Esophagus squamous epithelium (tissue), 5 donors: ENCODE data around the gene LMBRD1. TPM values are rescaled to one million over a fixed set of nuclear protein-coding genes. Genes with fewer than 3 reads are reported as not detected.

Source experiments
- DNase-seq: peaks from one replicate; lab custom pipeline; 2025; lab: John Stamatoyannopoulos, UW
- H3K27ac ChIP-seq, 4 donors: fragments of 200-600 bp; sonication (generic); one replicate each; pipeline ENCODE4 v1.5.1; 2016 to 2019; ENCODE audit warnings: mild to moderate bottlenecking in 1 of 4
- H3K27me3 ChIP-seq, 4 donors: fragments of 200-600 bp; sonication (generic); 1 replicate in 3 of 4; 2 replicates in 1 of 4; pipeline versions ENCODE4 v1.5.1 to v1.6.0; 2017 to 2021; ENCODE audit warnings: antibody characterized with exemption in 1 of 4
- H3K36me3 ChIP-seq, 3 donors: fragments of 200-600 bp; sonication (generic); one replicate each; pipeline ENCODE4 v1.5.1; 2016 to 2019
- H3K4me1 ChIP-seq, 3 donors: fragments of 200-600 bp; sonication (generic); one replicate each; pipeline ENCODE4 v1.5.1; 2017 to 2019
- H3K4me3 ChIP-seq, 4 donors: fragments of 200-600 bp; sonication (generic); 1 replicate in 3 of 4; 2 replicates in 1 of 4; pipeline ENCODE4 v1.5.1; 2016 to 2019; ENCODE audit warnings: mild to moderate bottlenecking in 2 of 4, moderate library complexity in 1 of 4
- H3K9me3 ChIP-seq, 3 donors: fragments of 200-600 bp; sonication (generic); one replicate each; pipeline ENCODE4 v1.5.1; 2016 to 2019
- POLR2A ChIP-seq, 4 donors: fragments of 450-650 bp; IDR thresholded peaks; one replicate each; pipeline ENCODE4 v1.6.1; 2017; ENCODE audit warnings: antibody characterized with exemption in 4 of 4, mild to moderate bottlenecking in 4 of 4, moderate library complexity in 3 of 4
- WGBS, 2 donors: methylation state at CpG; one replicate each; pipeline ENCODE4 v1.1.5; 2018; 5-methylcytosine and 5-hydroxymethylcytosine counted together
- intact Hi-C: fragments of 100-400 bp; cut with DNase I; formaldehyde crosslinking; loops from one replicate; pipeline ENCODE4 v1.15.0; 2022
- total RNA-seq, 4 donors: library from RNA; depleted of rRNA; stranded (reverse); fragments of >200 nt; gene quantifications; one replicate each; pipeline ENCODE4 v1.1.0, GENCODE V29; 2016
- TF ChIP-seq, protein P1 (sequence below), 6 experiments: fragments of 450-650 bp in 4 of 6; fragments of 200-600 bp in 2 of 6; sonication (generic) in 2 of 6; IDR thresholded peaks; one replicate each; pipeline ENCODE4 v1.5.1; 2016 to 2019; ENCODE audit warnings: antibody characterized with exemption in 6 of 6, mild to moderate bottlenecking in 4 of 6, moderate library complexity in 4 of 6
- donor health status: DM: yes; HTN: yes; CAD: no.

Gene LMBRD1
- 10 to 100 TPM; 23.0 to 50.6 (median 41.1) TPM for total RNA-seq

DNA sequence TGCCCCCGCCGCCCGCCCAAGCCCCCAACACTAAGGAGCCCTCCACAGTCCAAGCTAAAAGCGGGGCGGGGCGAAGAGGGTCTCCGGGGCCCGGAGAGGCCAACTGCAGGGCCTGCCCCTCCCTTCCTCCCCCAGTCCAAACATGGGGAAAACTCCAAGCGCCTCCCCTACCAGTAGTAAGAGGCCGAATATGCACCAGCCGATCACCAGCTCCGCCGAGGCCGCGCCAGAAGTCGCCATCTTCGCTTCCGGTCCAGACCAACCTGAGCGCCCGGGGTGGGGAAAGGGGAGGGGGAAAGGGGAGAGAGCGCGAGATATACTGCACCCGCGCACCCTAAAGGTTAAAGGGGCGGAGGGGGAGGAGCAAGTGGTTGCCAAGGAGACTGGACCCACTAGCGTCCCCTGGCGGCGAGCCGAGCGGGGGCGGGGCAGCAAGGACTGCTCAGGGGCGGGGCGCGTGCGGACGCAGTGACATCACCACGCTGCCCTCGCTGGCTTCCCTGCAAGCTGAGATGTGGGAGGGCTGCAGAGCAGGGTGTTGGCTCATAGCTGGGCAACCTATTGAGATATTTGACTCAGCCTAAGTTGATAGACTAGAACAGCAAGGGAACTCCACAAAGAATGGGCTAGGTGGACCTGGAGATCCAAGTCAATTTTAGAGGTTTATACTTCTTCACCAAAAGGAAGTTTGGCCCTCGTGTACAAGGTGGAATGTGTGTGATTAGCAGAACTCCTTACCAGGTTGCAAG lies at the start of gene LMBRD1:
Gene LMBRD1, minus strand, starts transcription at position 369 of the 749 bp plus-strand sequence. Its CDS starts 129 bp downstream, at position 240.
- Histone ChIP-seq H3K27me3 (no peaks in the 10 kb centered on the region), H3K4me1 (peaks cover 4 to 38% (median 5%) of the 10 kb centered on the region in 3 donors), H3K4me3 (peak within 1 kb of the TSS; percentile 84 to 98 (median 92)), H3K27ac (peak within 1 kb of the TSS; percentile 96 to 99 (median 97)), H3K9me3 (no peaks in the 10 kb centered on the region), H3K36me3 (no peaks in the 10 kb centered on the region)
- 3 to 4% methylated on average over 4 to 9 of the region's 39 CpGs for WGBS, 2 donors
- peak; percentile 88 for DNase-seq
- intact Hi-C loops: no loop called here
- TF ChIP-seq, protein P1, sequence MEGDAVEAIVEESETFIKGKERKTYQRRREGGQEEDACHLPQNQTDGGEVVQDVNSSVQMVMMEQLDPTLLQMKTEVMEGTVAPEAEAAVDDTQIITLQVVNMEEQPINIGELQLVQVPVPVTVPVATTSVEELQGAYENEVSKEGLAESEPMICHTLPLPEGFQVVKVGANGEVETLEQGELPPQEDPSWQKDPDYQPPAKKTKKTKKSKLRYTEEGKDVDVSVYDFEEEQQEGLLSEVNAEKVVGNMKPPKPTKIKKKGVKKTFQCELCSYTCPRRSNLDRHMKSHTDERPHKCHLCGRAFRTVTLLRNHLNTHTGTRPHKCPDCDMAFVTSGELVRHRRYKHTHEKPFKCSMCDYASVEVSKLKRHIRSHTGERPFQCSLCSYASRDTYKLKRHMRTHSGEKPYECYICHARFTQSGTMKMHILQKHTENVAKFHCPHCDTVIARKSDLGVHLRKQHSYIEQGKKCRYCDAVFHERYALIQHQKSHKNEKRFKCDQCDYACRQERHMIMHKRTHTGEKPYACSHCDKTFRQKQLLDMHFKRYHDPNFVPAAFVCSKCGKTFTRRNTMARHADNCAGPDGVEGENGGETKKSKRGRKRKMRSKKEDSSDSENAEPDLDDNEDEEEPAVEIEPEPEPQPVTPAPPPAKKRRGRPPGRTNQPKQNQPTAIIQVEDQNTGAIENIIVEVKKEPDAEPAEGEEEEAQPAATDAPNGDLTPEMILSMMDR (IDR thresholded peaks at IDR 0.05): peak; percentile 67 to 92 (median 78)
- peak in 1 of 4 donors; percentile 13 for TF ChIP-seq POLR2A (IDR thresholded peaks at IDR 0.05)

DNA sequence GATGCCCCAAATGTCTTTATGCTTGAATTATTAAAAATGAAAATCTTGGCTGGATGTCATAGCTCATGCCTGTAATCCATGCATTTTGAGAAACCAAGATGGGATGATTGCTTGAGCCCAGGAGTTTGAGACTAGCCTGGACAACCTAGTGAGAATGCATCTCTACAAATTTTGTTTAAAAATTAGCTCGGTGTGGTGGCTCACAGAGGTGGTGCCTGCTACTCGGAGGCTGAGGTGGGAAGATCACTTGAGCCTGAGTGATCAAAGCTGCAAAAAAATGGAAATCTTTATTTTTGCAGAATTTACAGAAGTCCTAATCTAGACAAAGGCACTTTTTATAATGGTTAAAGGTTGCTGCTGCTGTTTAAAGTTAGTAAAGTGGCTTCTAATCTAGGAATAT lies 49.5 kb upstream of the LMBRD1 start:
- WGBS, 2 donors: 68 to 86% methylated on average over 2 of the region's 2 CpGs

DNA sequence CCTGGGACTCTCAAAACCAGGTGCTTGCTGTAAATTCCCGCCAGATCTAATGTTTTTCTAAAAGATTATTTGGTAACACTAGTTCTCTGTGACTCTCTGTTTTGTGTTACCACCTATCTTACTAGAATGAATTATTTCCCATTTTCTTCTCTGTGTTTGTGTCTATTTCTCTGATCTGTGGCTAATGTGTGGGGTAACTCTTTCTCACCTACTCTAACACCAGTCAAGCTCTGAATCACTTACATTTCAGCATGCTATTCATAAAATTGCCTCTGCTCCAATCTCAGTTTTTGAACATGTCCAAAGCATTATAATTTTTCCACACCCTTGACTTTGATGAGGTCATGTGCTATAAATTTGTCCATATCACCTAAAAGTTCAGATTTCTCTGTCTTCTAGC lies 46.4 kb upstream of the LMBRD1 start:
- no peaks in the 10 kb centered on the region for H3K9me3 ChIP-seq
- TF ChIP-seq POLR2A (IDR thresholded peaks at IDR 0.05): no peak
- TF ChIP-seq, protein P1 (IDR thresholded peaks at IDR 0.05): no peak
- H3K4me3 ChIP-seq: no peak overlapping the region
- no peaks in the 10 kb centered on the region for H3K36me3 ChIP-seq
- no peak overlapping the region for H3K27ac ChIP-seq
- H3K27me3 ChIP-seq: peaks cover 0 to 21% (median 0%) of the 10 kb centered on the region in 4 donors
- H3K4me1 ChIP-seq: no peaks in the 10 kb centered on the region
- intact Hi-C loops: loop anchor here (10.0 kb wide), 1 partner anchor 262 kb away; no protein-coding TSS in a partner anchor
- 56 to 78% methylated on average over 1 of the region's 1 CpG for WGBS, 2 donors
- DNase-seq: no peak

More for the DNA sequence above, 49.5 kb upstream of the LMBRD1 start:
- no peaks in the 10 kb centered on the region for H3K4me1 ChIP-seq
- no peak for DNase-seq
- H3K27ac ChIP-seq: no peak overlapping the region
- no peaks in the 10 kb centered on the region for H3K9me3 ChIP-seq
- peaks cover 0 to 17% (median 0%) of the 10 kb centered on the region in 4 donors for H3K27me3 ChIP-seq
- intact Hi-C loops: loop anchor here (10.0 kb wide), 1 partner anchor 258 kb away; no protein-coding TSS in a partner anchor
- TF ChIP-seq, protein P1 (IDR thresholded peaks at IDR 0.05): no peak
- TF ChIP-seq POLR2A (IDR thresholded peaks at IDR 0.05): no peak
- no peak overlapping the region for H3K4me3 ChIP-seq
- no peaks in the 10 kb centered on the region for H3K36me3 ChIP-seq

DNA sequence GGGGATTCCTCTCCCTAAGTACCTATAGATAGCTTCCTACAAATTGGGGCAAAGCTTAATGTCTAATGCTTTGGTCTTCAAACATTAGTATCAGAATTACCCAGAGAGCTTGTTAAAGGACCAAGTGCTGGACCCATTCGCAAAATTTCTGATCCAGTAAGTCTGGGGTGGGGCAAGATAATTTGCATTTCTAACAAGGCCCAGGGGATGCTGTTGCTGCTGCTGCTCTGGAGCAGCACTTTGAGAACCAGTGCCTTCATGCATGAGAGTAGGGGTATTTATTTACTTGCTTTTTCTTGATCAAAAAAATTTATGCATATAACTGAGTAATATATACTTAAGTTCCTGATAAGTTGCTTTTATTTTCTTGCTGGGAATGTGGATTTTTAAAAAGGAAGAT lies 45.1 kb upstream of the LMBRD1 start:
- intact Hi-C loops: loop anchor here (10.0 kb wide), 1 partner anchor 263 kb away; no protein-coding TSS in a partner anchor
- Histone ChIP-seq H3K4me1 (no peaks in the 10 kb centered on the region), H3K27ac (no peak overlapping the region), H3K27me3 (peaks cover 0 to 23% (median 0%) of the 10 kb centered on the region in 4 donors), H3K9me3 (no peaks in the 10 kb centered on the region), H3K4me3 (no peak overlapping the region), H3K36me3 (no peaks in the 10 kb centered on the region)
- 67 to 90% methylated on average over 1 of the region's 1 CpG for WGBS, 2 donors
- TF ChIP-seq POLR2A (IDR thresholded peaks at IDR 0.05): no peak
- TF ChIP-seq, protein P1 (IDR thresholded peaks at IDR 0.05): no peak
- no peak for DNase-seq
